RWPE2 (cell line): ENCODE results near the gene MSH3.

ENCODE experiments used
- ATAC-seq: fragments of 200-7000 bp; cut with Tn5 transposase; 3 replicates; pipeline ENCODE4 v1.9.1; 2021; ENCODE audit warnings: low read depth
- DNase-seq: peaks from one replicate; pipeline ENCODE4 v3.0.0-alpha.2; 2020; ENCODE audit warnings: low spot score
- H3K27ac ChIP-seq: fragments of 450-650 bp; 2 replicates; pipeline ENCODE4 v1.5.1; 2017; ENCODE audit warnings: mild to moderate bottlenecking; ENCODE audit not compliant: poor library complexity, severe bottlenecking
- H3K27me3 ChIP-seq: fragments of 250-450 bp; sonication (Bioruptor Pico); 2 replicates; pipeline ENCODE4 v1.5.1; 2021; ENCODE audit warnings: mild to moderate bottlenecking, moderate library complexity; ENCODE audit not compliant: insufficient read depth, poor library complexity, severe bottlenecking
- H3K36me3 ChIP-seq: fragments of 250-450 bp; sonication (Bioruptor Pico); 2 replicates; pipeline ENCODE4 v1.5.1; 2020; ENCODE audit warnings: low read depth, mild to moderate bottlenecking, moderate library complexity
- H3K4me1 ChIP-seq: fragments of 250-450 bp; sonication (Bioruptor Pico); 2 replicates; pipeline ENCODE4 v1.5.1; 2021; ENCODE audit warnings: mild to moderate bottlenecking, moderate library complexity; ENCODE audit not compliant: insufficient read depth, poor library complexity, severe bottlenecking
- H3K4me3 ChIP-seq: fragments of 250-450 bp; sonication (Bioruptor Pico); 2 replicates; pipeline ENCODE4 v1.5.1; 2021; ENCODE audit warnings: mild to moderate bottlenecking, moderate library complexity; ENCODE audit not compliant: severe bottlenecking
- H3K9me3 ChIP-seq: fragments of 250-450 bp; sonication (Bioruptor Pico); 2 replicates; pipeline ENCODE4 v1.5.1; 2021; ENCODE audit warnings: mild to moderate bottlenecking, moderate library complexity; ENCODE audit not compliant: severe bottlenecking
- CTCF ChIP-seq: fragments of 450-650 bp; IDR thresholded peaks from one replicate; pipeline ENCODE4 v1.5.1; 2017; ENCODE audit warnings: mild to moderate bottlenecking, moderate library complexity; ENCODE audit not compliant: poor library complexity, severe bottlenecking

The MSH3 gene

DNA sequence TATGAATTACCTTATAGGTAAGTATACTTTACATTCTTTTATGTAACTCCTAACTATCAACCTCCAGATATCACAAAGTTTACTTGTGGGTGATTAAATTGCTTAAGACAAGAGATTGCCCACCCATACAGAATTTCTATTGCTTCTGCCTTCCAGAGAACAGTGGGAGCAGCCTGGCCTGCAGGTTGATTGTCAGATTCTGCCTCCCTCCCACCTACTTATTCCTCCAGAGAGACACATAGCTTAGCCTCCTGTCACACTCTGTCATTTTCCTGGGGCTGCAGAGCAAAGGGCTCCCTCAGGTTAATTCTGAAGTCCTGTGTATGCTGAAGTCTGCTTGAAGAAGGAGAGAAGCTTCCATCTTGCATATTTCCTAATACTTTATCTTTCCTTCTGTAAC lies 48.8 kb downstream of the MSH3 start:
- Histone ChIP-seq H3K27ac (no peak overlapping the region), H3K27me3 (no peaks in the 10 kb centered on the region), H3K4me1 (no peaks in the 10 kb centered on the region), H3K9me3 (no peaks in the 10 kb centered on the region), H3K4me3 (no peak overlapping the region), H3K36me3 (peaks cover 14% of the 10 kb centered on the region)
- no peak for TF ChIP-seq CTCF
- ATAC-seq (no peak), DNase-seq (no peak)

GRCh38 chr5:80703747-80704146 lies 49.3 kb downstream of the MSH3 start:
- TF ChIP-seq CTCF, result no peak
- no peaks in the 10 kb centered on the region for H3K27me3 ChIP-seq
- no peak overlapping the region for H3K27ac ChIP-seq
- no peak overlapping the region for H3K4me3 ChIP-seq
- ATAC-seq (no peak), DNase-seq (no peak)
- H3K36me3 ChIP-seq, result peaks cover 14% of the 10 kb centered on the region
- no peaks in the 10 kb centered on the region for H3K4me1 ChIP-seq
- no peaks in the 10 kb centered on the region for H3K9me3 ChIP-seq

DNA sequence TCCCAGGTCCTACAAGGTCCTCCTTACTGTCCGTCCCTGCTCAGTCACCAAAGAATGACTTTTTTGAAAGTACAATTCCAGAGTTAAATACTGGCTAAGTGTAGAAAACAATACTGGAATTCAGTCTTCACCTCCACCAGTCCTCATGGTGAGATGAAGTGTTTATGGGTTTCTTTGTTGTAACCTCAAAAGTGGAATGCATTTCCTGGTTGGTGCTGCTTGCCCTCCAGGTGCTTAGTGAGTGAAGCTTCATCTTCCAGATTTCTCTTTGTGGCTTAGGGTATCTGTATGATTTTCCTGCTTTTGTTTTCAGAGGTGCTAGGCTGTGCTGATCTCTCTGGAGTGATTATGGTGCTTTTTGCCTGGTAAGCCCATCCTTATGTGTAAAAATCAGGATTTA lies 49.8 kb downstream of the MSH3 start:
- no peak for TF ChIP-seq CTCF
- Histone ChIP-seq H3K27me3 (no peaks in the 10 kb centered on the region), H3K27ac (no peak overlapping the region), H3K36me3 (peaks cover 14% of the 10 kb centered on the region), H3K9me3 (no peaks in the 10 kb centered on the region), H3K4me3 (no peak overlapping the region), H3K4me1 (no peaks in the 10 kb centered on the region)
- no peak for ATAC-seq
- DNase-seq, result no peak

DNA sequence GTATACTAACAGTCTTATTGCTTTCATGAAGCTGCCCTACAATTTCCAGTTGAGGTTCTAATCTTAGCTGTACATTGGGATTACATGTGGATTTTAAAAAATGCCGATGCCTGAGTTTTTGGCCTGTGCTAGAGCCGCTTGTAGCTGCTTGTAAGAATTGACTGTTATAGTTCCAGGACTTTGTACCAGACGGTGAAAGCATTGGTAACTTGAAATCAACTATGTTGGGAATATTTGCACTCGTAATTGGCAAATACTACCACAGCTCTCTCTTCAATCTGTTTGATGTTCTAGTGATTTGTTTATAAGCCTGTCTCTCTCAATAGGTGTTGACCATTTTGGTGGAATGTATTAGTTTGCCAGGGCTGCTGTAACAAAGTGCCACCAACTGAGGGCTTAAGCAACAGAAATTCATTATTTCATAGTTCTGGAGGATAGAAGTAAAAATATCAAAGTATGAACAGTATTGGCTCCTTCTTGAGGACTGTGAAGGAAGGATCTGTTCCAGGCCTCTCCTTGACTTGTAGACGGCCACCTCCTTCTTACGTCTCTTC lies 50.8 kb downstream of the MSH3 start:
- ATAC-seq (no peak), DNase-seq (no peak)
- Histone ChIP-seq H3K27me3 (no peaks in the 10 kb centered on the region), H3K4me3 (no peak overlapping the region), H3K4me1 (no peaks in the 10 kb centered on the region), H3K9me3 (no peaks in the 10 kb centered on the region), H3K36me3 (peaks cover 11% of the 10 kb centered on the region), H3K27ac (no peak overlapping the region)
- TF ChIP-seq CTCF, result no peak

- no peaks in the 10 kb centered on the region for H3K9me3 ChIP-seq
- H3K4me3 ChIP-seq, result no peak overlapping the region
- DNase-seq (no peak), ATAC-seq (no peak)
- H3K4me1 ChIP-seq, result no peaks in the 10 kb centered on the region
- H3K27me3 ChIP-seq, result no peaks in the 10 kb centered on the region
- peaks cover 8% of the 10 kb centered on the region for H3K36me3 ChIP-seq
- TF ChIP-seq CTCF, result no peak
- H3K27ac ChIP-seq, result no peak overlapping the region
Observed at GRCh38 chr5:80705801-80706200, 51.3 kb downstream of the MSH3 start.
